ENCODE data around the gene LYPD5. TPM values are rescaled to one million over a fixed set of nuclear protein-coding genes. Genes with fewer than 3 reads are reported as not detected.

Gene LYPD5
- total and polyA plus RNA-seq, 2 of the 8 experiments (the other 6 are each of a cell fraction or from before 2014, with no cell fraction given) = 0.74 to 4.3 TPM

DNA sequence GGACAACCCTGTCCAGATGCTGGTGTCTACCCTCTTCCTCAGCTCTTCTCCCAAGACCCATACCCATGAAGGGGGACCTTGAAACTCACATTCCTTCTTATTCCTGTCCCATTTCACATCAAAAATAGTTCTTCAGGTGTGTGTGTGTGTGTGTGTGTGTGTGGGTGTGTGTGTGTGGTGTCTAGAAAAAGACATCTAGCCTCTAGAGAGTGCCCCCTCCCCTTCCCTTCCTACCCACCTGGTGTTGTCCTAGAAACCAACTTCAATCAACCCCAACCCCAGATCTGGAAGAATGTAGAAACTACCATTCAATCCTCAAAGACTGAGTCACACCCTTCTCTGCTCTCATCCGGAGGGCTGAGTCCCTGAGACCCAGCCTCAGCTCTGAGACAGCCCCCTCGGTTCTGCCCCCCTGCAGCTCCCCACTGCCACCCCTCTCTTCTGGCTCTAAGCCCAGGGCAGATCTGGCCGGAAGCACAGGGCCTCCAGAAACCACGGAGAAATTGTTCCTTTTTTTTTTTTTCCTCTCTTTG, 25.0 kb downstream of the LYPD5 start (continued):
- TF ChIP-seq SP1 (IDR thresholded peaks at IDR 0.05; ENCODE audit: low read depth, low read length) (no peak), KDM1A (IDR thresholded peaks at IDR 0.05; ENCODE audit: borderline replicate concordance, low read length) (no peak), CBX5 (IDR thresholded peaks at IDR 0.05; ENCODE audit: low read depth, low read length) (no peak)
- TF ChIP-seq, protein P1, sequence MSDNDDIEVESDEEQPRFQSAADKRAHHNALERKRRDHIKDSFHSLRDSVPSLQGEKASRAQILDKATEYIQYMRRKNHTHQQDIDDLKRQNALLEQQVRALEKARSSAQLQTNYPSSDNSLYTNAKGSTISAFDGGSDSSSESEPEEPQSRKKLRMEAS (IDR thresholded peaks at IDR 0.05) = no peak
